ENCODE data around the gene COMMD6.

Gene COMMD6

GRCh38 chr13:75537401-75538365, at the start of gene COMMD6:
TSS of gene COMMD6 (minus strand) at chr13:75537841. CDS start at chr13:75537805, 36 bp downstream.
- DNase-seq = peak; percentile 81
- no peak for TF ChIP-seq CTCF (IDR thresholded peaks at IDR 0.05; ENCODE audit: low read depth, low read length)
- Histone ChIP-seq H3K4me3 (ENCODE audit: low read depth, low read length) (peak within 1 kb of the TSS; percentile 88), H3K27ac (peak within 1 kb of the TSS; percentile 74), H3K9me3 (ENCODE audit: severe bottlenecking) (no peaks in the 10 kb centered on the region), H3K36me3 (no peaks in the 10 kb centered on the region), H3K27me3 (ENCODE audit: insufficient read depth, low read depth, severe bottlenecking) (no peaks in the 10 kb centered on the region)

GRCh38 chr13:75585153-75585552, 47.5 kb upstream of the COMMD6 start:
- H3K9me3 ChIP-seq (ENCODE audit: severe bottlenecking) = no peaks in the 10 kb centered on the region
- TF ChIP-seq CTCF (IDR thresholded peaks at IDR 0.05; ENCODE audit: low read depth, low read length) = no peak
- no peaks in the 10 kb centered on the region for H3K36me3 ChIP-seq
- no peak overlapping the region for H3K27ac ChIP-seq
- DNase-seq = no peak
- no peak overlapping the region for H3K4me3 ChIP-seq (ENCODE audit: low read depth, low read length)
- no peaks in the 10 kb centered on the region for H3K27me3 ChIP-seq (ENCODE audit: insufficient read depth, low read depth, severe bottlenecking)

- H3K36me3 ChIP-seq = no peaks in the 10 kb centered on the region
- no peak overlapping the region for H3K27ac ChIP-seq
- no peak overlapping the region for H3K4me3 ChIP-seq (ENCODE audit: low read depth, low read length)
- no peak for DNase-seq
- no peaks in the 10 kb centered on the region for H3K9me3 ChIP-seq (ENCODE audit: severe bottlenecking)
- no peaks in the 10 kb centered on the region for H3K27me3 ChIP-seq (ENCODE audit: insufficient read depth, low read depth, severe bottlenecking)
- no peak for TF ChIP-seq CTCF (IDR thresholded peaks at IDR 0.05; ENCODE audit: low read depth, low read length)
These were observed 45.5 kb upstream of the COMMD6 start for GRCh38 chr13:75583091-75583490.

- no peak overlapping the region for H3K4me3 ChIP-seq (ENCODE audit: low read depth, low read length)
- H3K27me3 ChIP-seq (ENCODE audit: insufficient read depth, low read depth, severe bottlenecking) = no peaks in the 10 kb centered on the region
- H3K27ac ChIP-seq = no peak overlapping the region
- DNase-seq = no peak
- no peaks in the 10 kb centered on the region for H3K9me3 ChIP-seq (ENCODE audit: severe bottlenecking)
- H3K36me3 ChIP-seq = no peaks in the 10 kb centered on the region
- TF ChIP-seq CTCF (IDR thresholded peaks at IDR 0.05; ENCODE audit: low read depth, low read length) = no peak
These were observed 44.4 kb upstream of the COMMD6 start for GRCh38 chr13:75581874-75582640.

- Histone ChIP-seq H3K27me3 (ENCODE audit: insufficient read depth, low read depth, severe bottlenecking) (no peaks in the 10 kb centered on the region), H3K4me3 (ENCODE audit: low read depth, low read length) (no peak overlapping the region), H3K27ac (no peak overlapping the region), H3K36me3 (no peaks in the 10 kb centered on the region), H3K9me3 (ENCODE audit: severe bottlenecking) (no peaks in the 10 kb centered on the region)
- TF ChIP-seq CTCF (IDR thresholded peaks at IDR 0.05; ENCODE audit: low read depth, low read length) = no peak
- DNase-seq = no peak
These were observed 41.9 kb upstream of the COMMD6 start for GRCh38 chr13:75579529-75579928.
